Motor neuron (in vitro differentiated cells): ENCODE results near the gene ITPRID1. TPM values are rescaled to one million over a fixed set of nuclear protein-coding genes. Genes with fewer than 3 reads are reported as not detected.
"Not testable (repeated sequence)": the region's sequence is repeated elsewhere in the genome, so short reads cannot be mapped to it uniquely, and the experiment has no call there.

Experiments used
- ATAC-seq, 8 experiments: fragments of 200-7000 bp; cut with Tn5 transposase; replicated peaks in 6 of 8; 2 replicates each; pipeline ENCODE4 v1.8.0; 2021; ENCODE audit warnings: mild to moderate bottlenecking in 8 of 8, moderate library complexity in 8 of 8
- H3K27ac ChIP-seq, 2 donors: fragments of 250-450 bp; sonication (Bioruptor Pico); 2 replicates each; pipeline ENCODE4 v1.9.0; 2021; ENCODE audit warnings: antibody characterized with exemption in 2 of 2, mild to moderate bottlenecking in 2 of 2, moderate library complexity in 1 of 2
- H3K4me1 ChIP-seq, 2 donors: fragments of 250-450 bp; sonication (Bioruptor Pico); replicated peaks in 1 of 2; 2 replicates each; pipeline ENCODE4 v1.6.1; 2021; ENCODE audit warnings: antibody characterized with exemption in 2 of 2, mild to moderate bottlenecking in 2 of 2, moderate library complexity in 1 of 2
- H3K4me3 ChIP-seq, 5 donors: fragments of 250-450 bp; sonication (Bioruptor Pico); 2 replicates each; pipeline ENCODE4 v1.9.0; 2021; ENCODE audit warnings: antibody characterized with exemption in 5 of 5, mild to moderate bottlenecking in 5 of 5, moderate library complexity in 4 of 5
- whole genome bisulfite sequencing, 10 experiments: fragments of 450-650 bp; shearing (Covaris generic); methylation state at CpG; one replicate each; pipeline ENCODE4 v1.0.0; 2022; 5-methylcytosine and 5-hydroxymethylcytosine counted together
- in situ Hi-C, 9 experiments: fragments of 400-800 bp; cut with MboI; loops; one replicate each; pipeline ENCODE4 v1.15.0; 2021; ENCODE audit warnings: low sequenced_read_pairs in 9 of 9, low pct_unique_long_range_greater_than_20kb in 2 of 9; ENCODE audit not compliant: unreplicated experiment in 9 of 9
- total RNA-seq, 8 experiments: library from RNA; unstranded; fragments of 300-600 nt; gene quantifications; 2 replicates each; pipeline versions ENCODE4 v1.2.3 to v1.2.4, GENCODE V29; 2022

ITPRID1 gene
- 1 to 10 TPM in 2 of 8 experiments, under 1 TPM in 5, not detected in 1; 0.07 to 1.8 (median 0.41) TPM for total RNA-seq

GRCh38 chr7:31513790-31514189, at the start of gene ITPRID1:
TSS of gene ITPRID1 (plus strand) at chr7:31514090. CDS start at chr7:31553025, 38,935 bp downstream.
- H3K4me1 ChIP-seq = no peaks in the 10 kb centered on the region
- no peak for ATAC-seq
- 0 to 90% (median 29%) methylated on average over 1 to 3 of the region's 4 CpGs; no CpG with 5 or more reads in 5 of the 10 experiments for WGBS, 10 experiments
- no peak within 1 kb of the TSS for H3K27ac ChIP-seq
- in situ Hi-C loops = no loop called here
- no peak within 1 kb of the TSS for H3K4me3 ChIP-seq

GRCh38 chr7:31464601-31465000, 49.3 kb upstream of the ITPRID1 start:
- peak in 2 of 8 experiments; percentile 33 to 48 for ATAC-seq
- Histone ChIP-seq H3K4me1 (no peaks in the 10 kb centered on the region), H3K4me3 (no peak overlapping the region), H3K27ac (no peak overlapping the region)
- in situ Hi-C loops = no loop called here
- WGBS, 10 experiments = 0 to 67% (median 30%) methylated on average over 1 of the region's 1 CpG; no CpG with 5 or more reads in 2 of the 10 experiments

GRCh38 chr7:31465285-31465684, 48.6 kb upstream of the ITPRID1 start:
- 0 to 100% (median 60%) methylated on average over 1 to 3 of the region's 3 CpGs; no CpG with 5 or more reads in 3 of the 10 experiments for WGBS, 10 experiments
- no peak for ATAC-seq
- H3K4me3 ChIP-seq = no peak overlapping the region
- no peaks in the 10 kb centered on the region for H3K4me1 ChIP-seq
- in situ Hi-C loops = no loop called here
- H3K27ac ChIP-seq = no peak overlapping the region

- no peaks in the 10 kb centered on the region for H3K4me1 ChIP-seq
- in situ Hi-C loops = no loop called here
- peak in 4 of 8 experiments; percentile 12 to 66 (median 50) for ATAC-seq
- H3K27ac ChIP-seq = no peak overlapping the region
- 0 to 14% (median 0%) methylated on average over 1 of the region's 1 CpG; no CpG with 5 or more reads in 5 of the 10 experiments for whole genome bisulfite sequencing, 10 experiments
- no peak overlapping the region for H3K4me3 ChIP-seq
Measured at GRCh38 chr7:31466036-31466435, 47.9 kb upstream of the ITPRID1 start.

GRCh38 chr7:31470883-31471282, 43.0 kb upstream of the ITPRID1 start:
- ATAC-seq, in situ Hi-C loops, H3K27ac ChIP-seq, H3K4me1 ChIP-seq, H3K4me3 ChIP-seq: not testable (repeated sequence)
- WGBS, 10 experiments = 6 to 100% (median 34%) methylated on average over 1 to 7 of the region's 8 CpGs; no CpG with 5 or more reads in 1 of the 10 experiments

- in situ Hi-C loops = no loop called here
- 0 to 100% (median 70%) methylated on average over 1 of the region's 1 CpG; no CpG with 5 or more reads in 2 of the 10 experiments for WGBS, 10 experiments
- ATAC-seq = peak in 3 of 8 experiments; percentile 60 to 83 (median 62)
- peaks cover 20 to 24% of the 10 kb centered on the region in 2 donors for H3K4me1 ChIP-seq
- no peak overlapping the region for H3K4me3 ChIP-seq
- no peak overlapping the region for H3K27ac ChIP-seq
Measured at GRCh38 chr7:31475368-31475767, 38.5 kb upstream of the ITPRID1 start.

GRCh38 chr7:31476073-31476745, 37.7 kb upstream of the ITPRID1 start:
- Histone ChIP-seq H3K4me1 (peaks cover 20 to 24% of the 10 kb centered on the region in 2 donors), H3K27ac (no peak overlapping the region), H3K4me3 (no peak overlapping the region)
- in situ Hi-C loops = no loop called here
- peak in 1 of 8 experiments; percentile 53 for ATAC-seq
- 5 to 92% (median 54%) methylated on average over 1 to 7 of the region's 7 CpGs; no CpG with 5 or more reads in 2 of the 10 experiments for WGBS, 10 experiments

- WGBS, 10 experiments = 22 to 95% (median 82%) methylated on average over 3 to 11 of the region's 11 CpGs; no CpG with 5 or more reads in 1 of the 10 experiments
- Histone ChIP-seq H3K4me1 (peaks cover 20 to 24% of the 10 kb centered on the region in 2 donors), H3K4me3 (no peak overlapping the region), H3K27ac (no peak overlapping the region)
- in situ Hi-C loops = no loop called here
- peak in 2 of 8 experiments; percentile 37 to 53 for ATAC-seq
Measured at GRCh38 chr7:31476941-31477677, 36.8 kb upstream of the ITPRID1 start.

- Histone ChIP-seq H3K4me1 (peaks cover 20 to 24% of the 10 kb centered on the region in 2 donors), H3K4me3 (no peak overlapping the region), H3K27ac (no peak overlapping the region)
- peak in 2 of 8 experiments; percentile 37 to 58 for ATAC-seq
- in situ Hi-C loops = no loop called here
- WGBS, 10 experiments = 0 to 100% (median 50%) methylated on average over 1 to 3 of the region's 3 CpGs; no CpG with 5 or more reads in 1 of the 10 experiments
Measured at GRCh38 chr7:31478018-31478417, 35.9 kb upstream of the ITPRID1 start.

GRCh38 chr7:31478721-31479120, 35.2 kb upstream of the ITPRID1 start:
- Histone ChIP-seq H3K27ac (no peak overlapping the region), H3K4me3 (no peak overlapping the region), H3K4me1 (peaks cover 18 to 24% of the 10 kb centered on the region in 2 donors)
- no peak for ATAC-seq
- 0 to 90% (median 24%) methylated on average over 1 to 6 of the region's 6 CpGs for WGBS, 10 experiments
- in situ Hi-C loops = no loop called here

- Histone ChIP-seq H3K4me1 (no peaks in the 10 kb centered on the region), H3K27ac (no peak overlapping the region), H3K4me3 (no peak overlapping the region)
- in situ Hi-C loops = no loop called here
- 20 to 93% (median 63%) methylated on average over 2 to 6 of the region's 6 CpGs; no CpG with 5 or more reads in 1 of the 10 experiments for WGBS, 10 experiments
- ATAC-seq = no peak
Measured at GRCh38 chr7:31487071-31487470, 26.8 kb upstream of the ITPRID1 start.

- WGBS, 10 experiments = 0 to 100% (median 100%) methylated on average over 1 of the region's 1 CpG; no CpG with 5 or more reads in 6 of the 10 experiments
- H3K4me3 ChIP-seq = no peak overlapping the region
- in situ Hi-C loops = no loop called here
- no peak overlapping the region for H3K27ac ChIP-seq
- no peak for ATAC-seq
- H3K4me1 ChIP-seq = no peaks in the 10 kb centered on the region
Measured at GRCh38 chr7:31487476-31487875, 26.4 kb upstream of the ITPRID1 start.

GRCh38 chr7:31488562-31489203, 25.2 kb upstream of the ITPRID1 start:
- in situ Hi-C loops = no loop called here
- 8 to 76% (median 43%) methylated on average over 4 to 13 of the region's 15 CpGs for WGBS, 10 experiments
- peak in 4 of 8 experiments; percentile 65 to 98 (median 95) for ATAC-seq
- H3K4me3 ChIP-seq = no peak overlapping the region
- peaks cover 5 to 6% of the 10 kb centered on the region in 2 donors for H3K4me1 ChIP-seq
- no peak overlapping the region for H3K27ac ChIP-seq
